K562 (cell line): ENCODE data around the gene FTH1. TPM values are rescaled to one million over a fixed set of nuclear protein-coding genes. Genes with fewer than 3 reads are reported as not detected.
A peak's percentile ranks its signal among the peaks of the same experiment; 100 is the strongest.

Experiments
- CAMTA2 ChIP-seq: fragments of 250-450 bp; sonication (Bioruptor Pico); conservative IDR thresholded peaks from 2 replicates; pipeline ENCODE4 v1.5.1; 2022
- CREM ChIP-seq: IDR thresholded peaks from 2 replicates; pipeline ENCODE4 v1.6.1; 2014; ENCODE audit warnings: antibody characterized with exemption, low read depth
- L3MBTL2 ChIP-seq: fragments of 450-650 bp; IDR thresholded peaks from 2 replicates; pipeline ENCODE4 v1.6.1; 2016; ENCODE audit warnings: mild to moderate bottlenecking, moderate library complexity
- MXI1 ChIP-seq: IDR thresholded peaks from 2 replicates; pipeline ENCODE4 v1.6.1; 2011; ENCODE audit warnings: low read depth, mild to moderate bottlenecking, improper control_type of control experiment, low read length
- NFE2 ChIP-seq: IDR thresholded peaks from 2 replicates; pipeline ENCODE4 v1.6.1; 2014; ENCODE audit warnings: antibody characterized with exemption, low read depth
- POLR2AphosphoS2 ChIP-seq: IDR thresholded peaks from 2 replicates; pipeline ENCODE4 v1.6.1; 2012; ENCODE audit warnings: low read length, improper control_type of control experiment
- TAF1 ChIP-seq: IDR thresholded peaks from 2 replicates; pipeline ENCODE4 v1.6.1; 2011; ENCODE audit warnings: mild to moderate bottlenecking, low read length, moderate library complexity; ENCODE audit not compliant: insufficient read depth, control insufficient read depth, severe bottlenecking; ENCODE audit errors: extremely low read depth
- ZKSCAN3 ChIP-seq: fragments of 250-450 bp; sonication (Bioruptor Pico); IDR thresholded peaks from 2 replicates; pipeline ENCODE4 v1.4.0; 2020
- ZNF212 ChIP-seq: fragments of 450-650 bp; formaldehyde crosslinking; IDR thresholded peaks from 2 replicates; pipeline ENCODE4 v1.4.0; 2020; ENCODE audit warnings: mild to moderate bottlenecking
- ZNF347 ChIP-seq: fragments of 450-650 bp; formaldehyde crosslinking; IDR thresholded peaks from 2 replicates; pipeline ENCODE4 v1.4.0; 2020; ENCODE audit warnings: low read depth, mild to moderate bottlenecking, moderate library complexity
- ZNF589 ChIP-seq: fragments of 200-800 bp; sonication (Bioruptor generic); IDR thresholded peaks from 2 replicates; pipeline ENCODE4 v1.6.1; 2016; ENCODE audit warnings: low read depth, missing genetic modification characterization, missing compliant biosample characterization
- polyA plus RNA-seq, 8 experiments: library from polyadenylated mRNA; depleted of rRNA in 4 of 8; stranded (reverse) in 5 of 8; unstranded in 3 of 8; fragments of >200 nt; fragmentation: Nextera tagmentation in 2 of 8; fragmentation: Illumina TruSeq in 1 of 8; extraction: Ambion mirVana in 2 of 8; extraction: Trizol in 1 of 8; gene quantifications; 2 replicates each; pipeline versions ENCODE4 v1.2.1 to v1.2.3, GENCODE V29; 2011 to 2014; ENCODE audit warnings: inconsistent platforms in 1 of 8, missing spikeins in 1 of 8
- total RNA-seq, 7 experiments: library from RNA; depleted of rRNA in 6 of 7; stranded (reverse); fragments of >200 nt in 6 of 7; fragmentation: Illumina TruSeq in 2 of 7; extraction: Trizol in 2 of 7; gene quantifications; 2 replicates each; pipeline versions ENCODE4 v1.2.1 to v1.2.3, GENCODE V29; 2011 to 2021; ENCODE audit warnings: low replicate concordance in 1 of 7
- TF ChIP-seq, protein P1 (sequence below): sonication (generic); formaldehyde crosslinking; IDR thresholded peaks from 2 replicates; pipeline ENCODE4 v1.8.0; 2022; ENCODE audit warnings: mild to moderate bottlenecking, missing genetic modification reagents
- TF ChIP-seq, protein P2 (sequence below): fragments of 450-650 bp; IDR thresholded peaks from 2 replicates; pipeline ENCODE4 v1.7.0; 2016; ENCODE audit warnings: borderline replicate concordance
- TF ChIP-seq, protein P3 (sequence below): fragments of 250-450 bp; sonication (Bioruptor Pico); IDR thresholded peaks from 2 replicates; pipeline ENCODE4 v1.6.1; 2021; ENCODE audit warnings: mild to moderate bottlenecking
- TF ChIP-seq, protein P4 (sequence below): fragments of 250-450 bp; sonication (Bioruptor Pico); IDR thresholded peaks from 2 replicates; pipeline ENCODE4 v1.4.0; 2020; ENCODE audit warnings: mild to moderate bottlenecking, moderate library complexity, borderline replicate concordance
- TF ChIP-seq, protein P5 (sequence below): fragments of 450-650 bp; formaldehyde crosslinking; IDR thresholded peaks from 2 replicates; pipeline ENCODE4 v1.4.0; 2020; ENCODE audit warnings: mild to moderate bottlenecking, mixed read lengths
- TF ChIP-seq, protein P6 (sequence below): fragments of 250-450 bp; sonication (Bioruptor Pico); IDR thresholded peaks from 2 replicates; pipeline ENCODE4 v1.9.0; 2021; ENCODE audit warnings: mild to moderate bottlenecking

The FTH1 gene
- total and polyA plus RNA-seq, 9 of the 15 experiments (the other 6 are each of a cell fraction or from before 2014, with no cell fraction given) = 370 to 3,146 (median 802) TPM

DNA sequence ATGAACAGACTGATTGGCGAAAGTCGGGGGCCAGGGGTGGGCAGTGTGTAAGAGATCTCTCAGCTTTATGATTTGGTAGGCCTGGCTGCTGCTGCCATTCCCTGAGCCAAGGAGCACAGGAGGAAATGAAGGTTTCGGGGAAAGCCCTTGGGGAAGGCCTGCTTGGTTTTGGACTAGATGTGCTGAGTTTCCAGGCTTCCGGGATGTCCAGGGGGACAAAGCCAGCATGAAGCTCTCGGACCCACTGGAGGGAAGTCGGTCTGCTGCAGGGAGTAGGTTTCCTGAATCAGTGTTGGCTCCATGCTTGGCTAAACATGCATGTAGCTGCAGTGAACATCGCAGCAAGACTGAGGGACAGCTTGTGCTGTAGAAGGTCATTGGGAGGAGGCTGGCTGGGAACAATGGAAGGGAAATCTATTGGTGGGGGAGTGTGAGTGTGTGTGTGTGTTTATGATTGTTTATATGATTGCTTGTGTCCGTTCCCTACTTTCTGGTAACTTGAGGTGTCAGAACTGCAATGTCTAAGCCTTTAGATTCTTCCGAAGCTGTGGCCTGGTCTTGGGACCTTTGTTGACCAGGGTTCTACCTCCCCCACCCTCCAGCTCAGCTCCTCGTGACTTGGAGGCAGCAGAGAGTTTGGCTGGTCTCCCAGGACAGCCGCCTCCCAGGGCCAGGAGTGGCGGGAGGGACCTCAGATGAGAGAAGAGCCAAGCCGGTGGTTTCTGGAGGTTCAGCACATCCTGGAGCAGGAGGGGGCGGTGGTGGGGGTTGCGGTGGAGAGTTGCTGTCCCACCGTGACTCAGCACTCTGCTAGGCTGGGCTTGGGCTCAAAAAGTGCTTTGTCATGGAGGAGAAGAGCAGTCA lies 4.0 kb upstream of the FTH1 start (continued):
- TF ChIP-seq CREM (no peak), ZKSCAN3 (CRISPR knock-in tag) (no peak), MXI1 (no peak), ZNF212 (no peak), POLR2AphosphoS2 (no peak; the same call in 1 of the 2 replicates), ZNF589 (CRISPR knock-in tag) (peak; percentile 75), TAF1 (peak; percentile 75), CAMTA2 (CRISPR knock-in tag) (no peak), NFE2 (peak; percentile 96), L3MBTL2 (peak; percentile 87), ZNF347 (CRISPR knock-in tag) (no peak)
- TF ChIP-seq, protein P1, sequence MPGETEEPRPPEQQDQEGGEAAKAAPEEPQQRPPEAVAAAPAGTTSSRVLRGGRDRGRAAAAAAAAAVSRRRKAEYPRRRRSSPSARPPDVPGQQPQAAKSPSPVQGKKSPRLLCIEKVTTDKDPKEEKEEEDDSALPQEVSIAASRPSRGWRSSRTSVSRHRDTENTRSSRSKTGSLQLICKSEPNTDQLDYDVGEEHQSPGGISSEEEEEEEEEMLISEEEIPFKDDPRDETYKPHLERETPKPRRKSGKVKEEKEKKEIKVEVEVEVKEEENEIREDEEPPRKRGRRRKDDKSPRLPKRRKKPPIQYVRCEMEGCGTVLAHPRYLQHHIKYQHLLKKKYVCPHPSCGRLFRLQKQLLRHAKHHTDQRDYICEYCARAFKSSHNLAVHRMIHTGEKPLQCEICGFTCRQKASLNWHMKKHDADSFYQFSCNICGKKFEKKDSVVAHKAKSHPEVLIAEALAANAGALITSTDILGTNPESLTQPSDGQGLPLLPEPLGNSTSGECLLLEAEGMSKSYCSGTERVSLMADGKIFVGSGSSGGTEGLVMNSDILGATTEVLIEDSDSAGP (CRISPR knock-in tag) = no peak
- TF ChIP-seq, protein P2, sequence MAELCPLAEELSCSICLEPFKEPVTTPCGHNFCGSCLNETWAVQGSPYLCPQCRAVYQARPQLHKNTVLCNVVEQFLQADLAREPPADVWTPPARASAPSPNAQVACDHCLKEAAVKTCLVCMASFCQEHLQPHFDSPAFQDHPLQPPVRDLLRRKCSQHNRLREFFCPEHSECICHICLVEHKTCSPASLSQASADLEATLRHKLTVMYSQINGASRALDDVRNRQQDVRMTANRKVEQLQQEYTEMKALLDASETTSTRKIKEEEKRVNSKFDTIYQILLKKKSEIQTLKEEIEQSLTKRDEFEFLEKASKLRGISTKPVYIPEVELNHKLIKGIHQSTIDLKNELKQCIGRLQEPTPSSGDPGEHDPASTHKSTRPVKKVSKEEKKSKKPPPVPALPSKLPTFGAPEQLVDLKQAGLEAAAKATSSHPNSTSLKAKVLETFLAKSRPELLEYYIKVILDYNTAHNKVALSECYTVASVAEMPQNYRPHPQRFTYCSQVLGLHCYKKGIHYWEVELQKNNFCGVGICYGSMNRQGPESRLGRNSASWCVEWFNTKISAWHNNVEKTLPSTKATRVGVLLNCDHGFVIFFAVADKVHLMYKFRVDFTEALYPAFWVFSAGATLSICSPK = 0 out of 2 replicates have a peak, but pooled peaks have one; percentile 81
- TF ChIP-seq, protein P3, sequence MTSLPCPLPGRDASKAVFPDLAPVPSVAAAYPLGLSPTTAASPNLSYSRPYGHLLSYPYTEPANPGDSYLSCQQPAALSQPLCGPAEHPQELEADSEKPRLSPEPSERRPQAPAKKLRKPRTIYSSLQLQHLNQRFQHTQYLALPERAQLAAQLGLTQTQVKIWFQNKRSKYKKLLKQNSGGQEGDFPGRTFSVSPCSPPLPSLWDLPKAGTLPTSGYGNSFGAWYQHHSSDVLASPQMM (CRISPR knock-in tag) = no peak
- TF ChIP-seq, protein P4, sequence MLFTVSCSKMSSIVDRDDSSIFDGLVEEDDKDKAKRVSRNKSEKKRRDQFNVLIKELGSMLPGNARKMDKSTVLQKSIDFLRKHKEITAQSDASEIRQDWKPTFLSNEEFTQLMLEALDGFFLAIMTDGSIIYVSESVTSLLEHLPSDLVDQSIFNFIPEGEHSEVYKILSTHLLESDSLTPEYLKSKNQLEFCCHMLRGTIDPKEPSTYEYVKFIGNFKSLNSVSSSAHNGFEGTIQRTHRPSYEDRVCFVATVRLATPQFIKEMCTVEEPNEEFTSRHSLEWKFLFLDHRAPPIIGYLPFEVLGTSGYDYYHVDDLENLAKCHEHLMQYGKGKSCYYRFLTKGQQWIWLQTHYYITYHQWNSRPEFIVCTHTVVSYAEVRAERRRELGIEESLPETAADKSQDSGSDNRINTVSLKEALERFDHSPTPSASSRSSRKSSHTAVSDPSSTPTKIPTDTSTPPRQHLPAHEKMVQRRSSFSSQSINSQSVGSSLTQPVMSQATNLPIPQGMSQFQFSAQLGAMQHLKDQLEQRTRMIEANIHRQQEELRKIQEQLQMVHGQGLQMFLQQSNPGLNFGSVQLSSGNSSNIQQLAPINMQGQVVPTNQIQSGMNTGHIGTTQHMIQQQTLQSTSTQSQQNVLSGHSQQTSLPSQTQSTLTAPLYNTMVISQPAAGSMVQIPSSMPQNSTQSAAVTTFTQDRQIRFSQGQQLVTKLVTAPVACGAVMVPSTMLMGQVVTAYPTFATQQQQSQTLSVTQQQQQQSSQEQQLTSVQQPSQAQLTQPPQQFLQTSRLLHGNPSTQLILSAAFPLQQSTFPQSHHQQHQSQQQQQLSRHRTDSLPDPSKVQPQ (CRISPR knock-in tag) = peak; percentile 9; the same call in 1 of the 2 replicates
- TF ChIP-seq, protein P5, sequence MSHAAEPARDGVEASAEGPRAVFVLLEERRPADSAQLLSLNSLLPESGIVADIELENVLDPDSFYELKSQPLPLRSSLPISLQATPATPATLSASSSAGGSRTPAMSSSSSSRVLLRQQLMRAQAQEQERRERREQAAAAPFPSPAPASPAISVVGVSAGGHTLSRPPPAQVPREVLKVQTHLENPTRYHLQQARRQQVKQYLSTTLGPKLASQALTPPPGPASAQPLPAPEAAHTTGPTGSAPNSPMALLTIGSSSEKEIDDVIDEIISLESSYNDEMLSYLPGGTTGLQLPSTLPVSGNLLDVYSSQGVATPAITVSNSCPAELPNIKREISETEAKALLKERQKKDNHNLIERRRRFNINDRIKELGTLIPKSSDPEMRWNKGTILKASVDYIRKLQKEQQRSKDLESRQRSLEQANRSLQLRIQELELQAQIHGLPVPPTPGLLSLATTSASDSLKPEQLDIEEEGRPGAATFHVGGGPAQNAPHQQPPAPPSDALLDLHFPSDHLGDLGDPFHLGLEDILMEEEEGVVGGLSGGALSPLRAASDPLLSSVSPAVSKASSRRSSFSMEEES (CRISPR knock-in tag) = peak; percentile 89
- TF ChIP-seq, protein P6, sequence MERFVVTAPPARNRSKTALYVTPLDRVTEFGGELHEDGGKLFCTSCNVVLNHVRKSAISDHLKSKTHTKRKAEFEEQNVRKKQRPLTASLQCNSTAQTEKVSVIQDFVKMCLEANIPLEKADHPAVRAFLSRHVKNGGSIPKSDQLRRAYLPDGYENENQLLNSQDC (CRISPR knock-in tag) = no peak
